ENCODE results near the gene AK5.

AK5 gene

DNA sequence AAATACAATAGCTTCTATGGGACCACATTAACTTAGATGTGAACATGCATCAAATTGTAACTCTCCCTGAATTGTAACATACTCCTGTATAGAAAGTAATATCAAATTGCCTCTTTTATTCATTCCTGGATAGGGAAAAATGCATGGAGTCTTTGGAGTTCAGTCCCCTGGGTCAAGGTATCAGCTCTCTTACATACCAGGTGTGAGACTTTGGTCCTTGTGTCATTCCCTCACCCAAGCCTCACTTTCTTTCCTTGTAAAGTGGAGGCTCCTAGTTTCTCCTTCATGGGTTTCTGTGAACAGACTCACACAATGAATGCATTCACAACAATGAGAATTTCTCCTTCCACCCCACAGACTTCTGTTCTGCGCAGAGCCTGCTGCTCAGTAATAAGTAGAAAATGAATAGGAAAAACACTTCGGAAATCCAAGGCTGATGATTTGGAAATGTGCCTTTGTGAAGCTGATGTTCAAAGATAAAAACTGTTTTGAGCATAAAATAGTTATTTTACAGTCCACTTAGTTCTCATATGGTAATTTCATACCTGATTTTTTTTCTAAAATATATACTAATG is 185.3 kb downstream of the AK5 start:
- DNase-seq (no peak), ATAC-seq (replicated peaks) (no peak)
- Mint-ChIP-seq H3K27ac (no peak overlapping the region), H3K4me1 (ENCODE audit: low read depth in 2 of 2) (peaks cover 0 to 5% of the 10 kb centered on the region in 2 donors), H3K9me3 (no peaks in the 10 kb centered on the region), H3K27me3 (peaks cover 0 to 10% of the 10 kb centered on the region in 2 donors), H3K36me3 (ENCODE audit: insufficient read depth) (no peaks in the 10 kb centered on the region), H3K4me3 (no peak overlapping the region)

- H3K27ac Mint-ChIP-seq, result no peak overlapping the region
- ATAC-seq (replicated peaks) (no peak), DNase-seq (no peak)
- no peak overlapping the region for H3K4me3 Mint-ChIP-seq
- H3K27me3 Mint-ChIP-seq, result peaks cover 2 to 13% of the 10 kb centered on the region in 2 donors
- peaks cover 0 to 5% of the 10 kb centered on the region in 2 donors for H3K4me1 Mint-ChIP-seq (ENCODE audit: low read depth in 2 of 2)
- peaks cover 0 to under 1% of the 10 kb centered on the region in 2 donors for H3K9me3 Mint-ChIP-seq
- no peaks in the 10 kb centered on the region for H3K36me3 Mint-ChIP-seq (ENCODE audit: insufficient read depth)
These were observed 185.9 kb downstream of the AK5 start for GRCh38 chr1:77467741-77468140.

- Mint-ChIP-seq H3K27ac (peak overlapping the region in 1 of 2 donors; percentile 38), H3K4me1 (ENCODE audit: low read depth in 2 of 2) (peaks cover 0 to 5% of the 10 kb centered on the region in 2 donors)
These were observed 186.6 kb downstream of the AK5 start for GRCh38 chr1:77468257-77468948.

DNA sequence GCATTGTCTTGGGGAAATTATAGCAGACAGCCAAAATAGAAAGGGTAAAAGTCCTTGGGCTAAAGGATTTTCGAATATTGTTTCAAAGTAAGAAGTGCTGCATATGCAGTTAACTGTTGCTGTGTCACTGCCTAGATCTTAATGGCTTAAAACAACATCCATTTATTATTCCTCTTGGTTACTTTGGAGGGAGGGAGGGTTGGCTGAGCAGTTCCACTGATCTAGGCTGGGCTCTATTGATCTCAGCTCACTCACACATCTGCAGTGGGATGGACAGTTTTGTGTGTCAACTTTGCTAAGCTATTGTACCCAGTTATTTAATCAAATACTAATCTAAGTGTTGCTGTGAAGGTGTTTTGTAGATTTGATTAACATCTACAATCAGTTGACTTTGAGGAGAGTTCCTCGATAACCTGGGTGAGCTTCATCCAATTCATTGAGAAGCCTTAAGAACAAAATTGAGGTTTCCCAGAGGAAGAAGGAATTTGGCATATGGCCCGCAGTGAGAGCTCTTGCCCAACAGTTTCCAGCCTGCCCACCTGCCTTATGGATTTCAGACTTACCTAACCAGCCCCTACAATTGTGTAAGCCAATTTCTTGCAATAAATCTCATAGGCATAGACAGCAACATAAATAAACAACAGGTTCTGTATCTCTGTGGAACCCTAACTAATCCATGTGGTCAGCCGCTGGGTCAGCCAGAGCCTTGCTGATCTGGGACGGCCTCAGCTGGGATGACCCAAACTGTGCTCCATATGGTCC is 187.3 kb downstream of the AK5 start:
- H3K36me3 Mint-ChIP-seq (ENCODE audit: insufficient read depth), result no peaks in the 10 kb centered on the region
- ATAC-seq (replicated peaks) (no peak), DNase-seq (no peak)
- H3K4me1 Mint-ChIP-seq (ENCODE audit: low read depth in 2 of 2), result peaks cover 0 to 3% of the 10 kb centered on the region in 2 donors
- H3K4me3 Mint-ChIP-seq, result no peak overlapping the region
- peak overlapping the region in 1 of 2 donors; percentile 38 for H3K27ac Mint-ChIP-seq
- peaks cover 15 to 26% of the 10 kb centered on the region in 2 donors for H3K27me3 Mint-ChIP-seq
- peaks cover 0 to 1% of the 10 kb centered on the region in 2 donors for H3K9me3 Mint-ChIP-seq

More at GRCh38 chr1:77468257-77468948, 186.6 kb downstream of the AK5 start:
- no peaks in the 10 kb centered on the region for H3K36me3 Mint-ChIP-seq (ENCODE audit: insufficient read depth)
- H3K4me3 Mint-ChIP-seq, result no peak overlapping the region
- no peak for DNase-seq
- H3K9me3 Mint-ChIP-seq, result peaks cover 0 to 1% of the 10 kb centered on the region in 2 donors
- ATAC-seq (replicated peaks), result no peak
- peaks cover 7 to 19% of the 10 kb centered on the region in 2 donors for H3K27me3 Mint-ChIP-seq

DNA sequence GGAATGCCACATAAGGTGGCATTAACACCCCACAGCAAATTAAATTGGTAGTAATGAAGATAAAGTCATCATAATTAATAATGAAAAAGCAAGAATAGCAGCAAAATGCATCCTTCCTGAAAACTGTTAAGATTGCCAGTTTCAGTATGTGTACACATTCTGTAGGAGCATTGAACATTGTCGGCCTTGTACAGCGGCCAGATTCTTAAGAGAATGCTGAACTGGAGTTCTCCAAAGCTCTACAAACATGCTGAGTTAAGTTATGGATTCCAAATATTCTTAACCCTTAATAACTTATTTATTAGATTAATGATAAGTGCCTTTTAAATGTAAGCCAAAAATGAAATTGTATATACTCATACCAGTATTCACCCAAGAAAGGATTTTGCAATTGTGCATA is 189.9 kb downstream of the AK5 start:
- Mint-ChIP-seq H3K4me3 (no peak overlapping the region), H3K4me1 (ENCODE audit: low read depth in 2 of 2) (peaks cover 0 to 2% of the 10 kb centered on the region in 2 donors), H3K27me3 (peaks cover 22 to 24% of the 10 kb centered on the region in 2 donors), H3K9me3 (peaks cover 0 to 1% of the 10 kb centered on the region in 2 donors), H3K27ac (no peak overlapping the region), H3K36me3 (ENCODE audit: insufficient read depth) (no peaks in the 10 kb centered on the region)
- no peak for DNase-seq
- no peak for ATAC-seq (replicated peaks)

DNA sequence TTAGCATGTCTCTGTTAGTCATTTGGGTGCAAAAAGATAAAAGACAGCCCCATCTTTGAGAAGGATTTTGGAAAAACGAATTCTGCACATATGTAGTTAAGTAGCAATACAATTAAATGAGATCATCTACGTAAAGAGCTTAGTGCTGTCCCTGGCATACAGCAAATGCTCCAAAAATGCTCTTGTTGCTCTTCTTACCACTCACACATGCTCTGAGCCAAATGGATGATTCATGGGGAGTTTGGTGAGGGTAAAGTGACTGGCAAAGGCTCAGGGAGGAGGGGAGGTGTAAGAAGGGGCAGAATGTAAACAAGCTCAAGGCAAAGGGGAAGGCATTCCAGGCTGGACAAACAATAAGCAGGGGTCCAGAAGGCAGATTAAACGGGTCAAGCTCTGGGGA is 191.9 kb downstream of the AK5 start:
- ATAC-seq (replicated peaks) (no peak), DNase-seq (no peak)
- H3K36me3 Mint-ChIP-seq (ENCODE audit: insufficient read depth), result no peaks in the 10 kb centered on the region
- H3K4me1 Mint-ChIP-seq (ENCODE audit: low read depth in 2 of 2), result peaks cover 0 to 2% of the 10 kb centered on the region in 2 donors
- no peak overlapping the region for H3K4me3 Mint-ChIP-seq
- no peak overlapping the region for H3K27ac Mint-ChIP-seq
- peaks cover 30 to 33% of the 10 kb centered on the region in 2 donors for H3K27me3 Mint-ChIP-seq
- H3K9me3 Mint-ChIP-seq, result peaks cover 1 to 5% of the 10 kb centered on the region in 2 donors

DNA sequence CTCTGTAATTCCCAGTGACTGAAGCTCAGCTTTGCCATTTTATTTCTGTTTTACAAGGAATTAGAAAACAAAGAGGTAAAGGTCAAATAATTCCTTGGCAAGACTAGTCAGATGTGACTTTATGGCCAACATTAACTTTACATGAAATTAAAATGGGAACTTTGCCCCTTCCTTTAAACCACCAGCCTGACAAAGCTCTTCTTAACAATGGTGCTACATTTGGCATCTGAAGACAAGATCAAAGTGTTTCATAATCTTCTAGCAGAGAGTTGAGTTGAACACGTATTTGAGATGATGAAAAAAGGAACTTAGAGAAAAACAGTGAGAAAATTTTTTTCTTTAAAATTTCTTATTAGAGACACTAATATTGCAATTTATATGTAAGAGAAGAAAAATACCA is 193.8 kb downstream of the AK5 start:
- H3K9me3 Mint-ChIP-seq, result peaks cover 1 to 6% of the 10 kb centered on the region in 2 donors
- DNase-seq, result no peak
- peaks cover 0 to 2% of the 10 kb centered on the region in 2 donors for H3K4me1 Mint-ChIP-seq (ENCODE audit: low read depth in 2 of 2)
- peaks cover 40 to 41% of the 10 kb centered on the region in 2 donors for H3K27me3 Mint-ChIP-seq
- no peak overlapping the region for H3K27ac Mint-ChIP-seq
- H3K4me3 Mint-ChIP-seq, result no peak overlapping the region
- no peak for ATAC-seq (replicated peaks)
- no peaks in the 10 kb centered on the region for H3K36me3 Mint-ChIP-seq (ENCODE audit: insufficient read depth)

- no peak for ATAC-seq (replicated peaks)
- Mint-ChIP-seq H3K4me3 (no peak overlapping the region), H3K4me1 (ENCODE audit: low read depth in 2 of 2) (peaks cover 0 to 2% of the 10 kb centered on the region in 2 donors), H3K27me3 (peaks cover 40 to 41% of the 10 kb centered on the region in 2 donors), H3K9me3 (peaks cover 1 to 6% of the 10 kb centered on the region in 2 donors), H3K27ac (no peak overlapping the region), H3K36me3 (ENCODE audit: insufficient read depth) (no peaks in the 10 kb centered on the region)
- no peak for DNase-seq
These were observed 194.7 kb downstream of the AK5 start for GRCh38 chr1:77476475-77476874.

DNA sequence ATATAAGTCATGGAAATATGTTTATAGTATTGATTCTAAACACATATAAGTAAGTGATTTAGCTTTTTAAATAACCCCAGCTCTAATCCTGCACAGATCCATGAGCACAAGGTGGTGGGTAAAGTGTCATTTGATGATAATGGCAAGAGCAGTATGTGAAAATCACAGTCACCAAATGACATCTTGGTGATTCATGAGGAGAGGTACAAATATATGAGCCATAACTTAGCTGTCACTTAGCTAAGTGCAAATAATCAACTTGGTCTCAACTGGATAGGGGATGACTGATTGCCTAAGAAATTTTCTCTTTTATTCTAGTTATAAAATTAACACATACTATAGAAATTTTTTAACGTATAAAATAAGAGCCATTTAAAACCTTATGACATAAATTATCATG is 202.5 kb downstream of the AK5 start:
- ATAC-seq (replicated peaks) (no peak), DNase-seq (no peak)
- H3K9me3 Mint-ChIP-seq, result no peaks in the 10 kb centered on the region
- peaks cover 5 to 7% of the 10 kb centered on the region in 2 donors for H3K27me3 Mint-ChIP-seq
- H3K4me3 Mint-ChIP-seq, result no peak overlapping the region
- peaks cover 0 to 5% of the 10 kb centered on the region in 2 donors for H3K4me1 Mint-ChIP-seq (ENCODE audit: low read depth in 2 of 2)
- no peaks in the 10 kb centered on the region for H3K36me3 Mint-ChIP-seq (ENCODE audit: insufficient read depth)
- no peak overlapping the region for H3K27ac Mint-ChIP-seq

- H3K9me3 Mint-ChIP-seq, result no peaks in the 10 kb centered on the region
- no peak for DNase-seq
- H3K4me3 Mint-ChIP-seq, result no peak overlapping the region
- H3K27me3 Mint-ChIP-seq, result peaks cover 0 to under 1% of the 10 kb centered on the region in 2 donors
- no peak overlapping the region for H3K27ac Mint-ChIP-seq
- H3K4me1 Mint-ChIP-seq (ENCODE audit: low read depth in 2 of 2), result peaks cover 0 to 5% of the 10 kb centered on the region in 2 donors
- ATAC-seq (replicated peaks), result no peak
- H3K36me3 Mint-ChIP-seq (ENCODE audit: insufficient read depth), result no peaks in the 10 kb centered on the region
These were observed 203.1 kb downstream of the AK5 start for GRCh38 chr1:77484926-77485325.

- H3K4me1 Mint-ChIP-seq (ENCODE audit: low read depth in 2 of 2), result peaks cover 0 to 5% of the 10 kb centered on the region in 2 donors
- no peaks in the 10 kb centered on the region for H3K36me3 Mint-ChIP-seq (ENCODE audit: insufficient read depth)
These were observed 205.8 kb downstream of the AK5 start for GRCh38 chr1:77487631-77488030.

DNA sequence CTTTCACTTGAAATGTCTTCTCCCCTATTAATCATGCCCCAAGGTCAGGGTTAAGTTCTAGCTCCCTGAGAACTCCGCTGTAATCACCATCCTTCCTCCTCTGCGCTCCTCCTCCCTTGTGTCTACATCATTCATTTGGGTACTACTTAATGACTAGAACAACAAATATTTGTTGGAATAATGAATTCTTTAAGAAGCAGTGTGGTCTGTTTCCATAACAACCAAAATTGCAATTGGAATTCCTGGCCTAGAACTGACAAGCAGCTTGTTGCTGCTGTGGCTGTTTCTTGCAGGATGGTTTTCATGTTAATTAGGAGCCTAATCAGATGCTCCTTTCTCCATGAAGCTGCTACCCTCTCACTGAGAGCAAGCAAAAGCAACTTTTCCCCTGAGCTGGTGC is 208.1 kb downstream of the AK5 start:
- Mint-ChIP-seq H3K36me3 (ENCODE audit: insufficient read depth) (no peaks in the 10 kb centered on the region), H3K27ac (no peak overlapping the region), H3K27me3 (no peaks in the 10 kb centered on the region), H3K9me3 (no peaks in the 10 kb centered on the region), H3K4me3 (no peak overlapping the region), H3K4me1 (ENCODE audit: low read depth in 2 of 2) (peaks cover 0 to 5% of the 10 kb centered on the region in 2 donors)
- DNase-seq, result no peak
- no peak for ATAC-seq (replicated peaks)

More at GRCh38 chr1:77487631-77488030, 205.8 kb downstream of the AK5 start:
- DNase-seq (no peak), ATAC-seq (replicated peaks) (no peak)
- Mint-ChIP-seq H3K27me3 (no peaks in the 10 kb centered on the region), H3K9me3 (no peaks in the 10 kb centered on the region), H3K27ac (no peak overlapping the region), H3K4me3 (no peak overlapping the region)

GRCh38 chr1:77494026-77494425 is 212.2 kb downstream of the AK5 start:
- Mint-ChIP-seq H3K4me1 (ENCODE audit: low read depth in 2 of 2) (peaks cover 3 to 4% of the 10 kb centered on the region in 2 donors), H3K27me3 (peaks cover 0 to 8% of the 10 kb centered on the region in 2 donors), H3K4me3 (no peak overlapping the region), H3K36me3 (ENCODE audit: insufficient read depth) (no peaks in the 10 kb centered on the region), H3K27ac (no peak overlapping the region), H3K9me3 (peaks cover 0 to 3% of the 10 kb centered on the region in 2 donors)
- DNase-seq (no peak), ATAC-seq (replicated peaks) (no peak)
